HepG2 (cell line): Measurements from ENCODE around the gene PLIN4. TPM values are rescaled to one million over a fixed set of nuclear protein-coding genes. Genes with fewer than 3 reads are reported as not detected.

Source experiments
- ATAC-seq: fragments of 200-7000 bp; cut with Tn5 transposase; 3 replicates; pipeline ENCODE4 v1.9.1; 2020; ENCODE audit warnings: mild to moderate bottlenecking, moderate library complexity
- BruUV-seq: library from RNA; stranded (reverse); fragments of 400-500 nt; replicated peaks from 2 replicates; lab custom pipeline; 2021; lab: Mats Ljungman, UMichigan
- CTCF ChIA-PET: fragments of 300-600 bp; formaldehyde crosslinking; extraction: SDS; loops from one replicate; lab custom pipeline; 2021; ENCODE audit warnings: low total read pairs, inconsistent platforms, low intra/inter-chr PET ratio; lab: Yijun Ruan, JAX
- POLR2A ChIA-PET: fragments of 350-600 bp; sonication (Branson Sonifier 250); formaldehyde crosslinking; loops from one replicate; lab custom pipeline; 2020; ENCODE audit warnings: antibody characterized with exemption, inconsistent platforms; lab: Yijun Ruan, JAX
- DNase-seq: peaks from one replicate; pipeline ENCODE4 v3.0.0-alpha.2; 2015; ENCODE audit warnings: low spot score
- FAIRE-seq: peaks from 3 replicates; lab custom pipeline; 2011; peaks lifted over from hg19 to GRCh38; lab: Jason Lieb, UNC
- H2AFZ ChIP-seq: one replicate; pipeline ENCODE4 v1.6.1; 2011; ENCODE audit warnings: low read length, inconsistent platforms
- H3K27ac ChIP-seq: fragments of 300-600 bp; 3 replicates; pipeline ENCODE4 v1.8.0; 2011; ENCODE audit warnings: mixed run types, mild to moderate bottlenecking, mixed read lengths, low read length, inconsistent platforms; ENCODE audit not compliant: insufficient read depth; ENCODE audit errors: extremely low read length
- H3K27me3 ChIP-seq, 2 experiments: fragments of 200-600 bp in 1 of 2; 2 replicates in 1 of 2; 3 replicates in 1 of 2; pipeline versions ENCODE4 v1.6.0 to v1.8.0; 2011; ENCODE audit warnings: low read length in 2 of 2, mild to moderate bottlenecking in 2 of 2, moderate library complexity in 2 of 2, inconsistent platforms in 1 of 2; ENCODE audit not compliant: insufficient read depth in 2 of 2, control insufficient read depth in 1 of 2
- H3K36me3 ChIP-seq, 2 experiments: fragments of 200-600 bp in 1 of 2; replicated peaks in 1 of 2; 2 replicates in 1 of 2; 3 replicates in 1 of 2; pipeline versions ENCODE4 v1.5.1 to v1.8.0; 2011; ENCODE audit warnings: low read length in 2 of 2, inconsistent platforms in 1 of 2; ENCODE audit not compliant: insufficient read depth in 2 of 2, control insufficient read depth in 1 of 2
- H3K4me1 ChIP-seq: 2 replicates; pipeline ENCODE4 v1.5.1; 2012; ENCODE audit warnings: low read length, inconsistent platforms; ENCODE audit not compliant: insufficient read depth
- H3K4me2 ChIP-seq: 2 replicates; pipeline ENCODE4 v1.6.0; 2011; ENCODE audit warnings: low read depth, low read length, inconsistent platforms
- H3K4me3 ChIP-seq, 3 experiments: fragments of 200-600 bp in 1 of 3; sonication (generic), shearing (Covaris generic) in 1 of 3; replicated peaks in 1 of 3; 2 replicates each; pipeline ENCODE4 v1.5.1; 2011 to 2016; ENCODE audit warnings: low read length in 3 of 3, inconsistent platforms in 2 of 3, low read depth in 2 of 3, mild to moderate bottlenecking in 2 of 3, control low read depth in 1 of 3, mixed read lengths in 1 of 3; ENCODE audit not compliant: insufficient read depth in 1 of 3
- H3K79me2 ChIP-seq: one replicate; pipeline ENCODE4 v1.6.1; 2011; ENCODE audit warnings: low read length, inconsistent platforms; ENCODE audit not compliant: insufficient read depth
- H3K9ac ChIP-seq: 2 replicates; pipeline ENCODE4 v1.6.0; 2011; ENCODE audit warnings: mild to moderate bottlenecking, low read depth, low read length, inconsistent platforms; ENCODE audit not compliant: insufficient read depth
- H3K9me3 ChIP-seq: 2 replicates; pipeline ENCODE4 v1.5.1; 2012; ENCODE audit warnings: mild to moderate bottlenecking, low read length
- H4K20me1 ChIP-seq: 2 replicates; pipeline ENCODE4 v1.6.0; 2011; ENCODE audit warnings: inconsistent platforms, mild to moderate bottlenecking, low read length, moderate library complexity; ENCODE audit not compliant: insufficient read depth
- FOXK1 ChIP-seq: sonication (generic); formaldehyde crosslinking; IDR thresholded peaks from 2 replicates; pipeline ENCODE4 v1.4.0; 2020; ENCODE audit warnings: low read depth, missing genetic modification reagents, borderline replicate concordance
- IKZF1 ChIP-seq: fragments of 450-650 bp; IDR thresholded peaks from 2 replicates; pipeline ENCODE4 v1.7.1; 2016
- KDM1A ChIP-seq: IDR thresholded peaks from 2 replicates; pipeline ENCODE4 v1.6.1; 2016; ENCODE audit warnings: missing compliant biosample characterization
- MTA1 ChIP-seq: sonication (generic); formaldehyde crosslinking; IDR thresholded peaks from 2 replicates; pipeline ENCODE4 v1.4.0; 2020; ENCODE audit warnings: missing genetic modification reagents, mild to moderate bottlenecking, borderline replicate concordance
- MYC ChIP-seq: sonication (generic); formaldehyde crosslinking; IDR thresholded peaks from 2 replicates; pipeline ENCODE4 v1.9.0; 2021; ENCODE audit warnings: missing genetic modification reagents, borderline replicate concordance
- SALL1 ChIP-seq: sonication (generic); formaldehyde crosslinking; IDR thresholded peaks from 2 replicates; pipeline ENCODE4 v1.8.0; 2022; ENCODE audit warnings: mild to moderate bottlenecking, missing genetic modification reagents
- SMC3 ChIP-seq: IDR thresholded peaks from 2 replicates; pipeline ENCODE4 v1.6.1; 2011; ENCODE audit warnings: low read length, improper control_type of control experiment
- STAG1 ChIP-seq: sonication (generic); formaldehyde crosslinking; IDR thresholded peaks from 2 replicates; pipeline ENCODE4 v1.4.0; 2020; ENCODE audit warnings: missing genetic modification reagents
- ZFP37 ChIP-seq: sonication (generic); formaldehyde crosslinking; IDR thresholded peaks from 2 replicates; pipeline ENCODE4 v1.4.0; 2020; ENCODE audit warnings: missing genetic modification reagents, borderline replicate concordance
- ZFP41 ChIP-seq: sonication (generic); formaldehyde crosslinking; IDR thresholded peaks from 2 replicates; pipeline ENCODE4 v1.4.0; 2020; ENCODE audit warnings: mild to moderate bottlenecking, missing genetic modification reagents, borderline replicate concordance
- ZMAT3 ChIP-seq: sonication (generic); formaldehyde crosslinking; conservative IDR thresholded peaks from 2 replicates; pipeline ENCODE4 v1.7.0; 2021; ENCODE audit warnings: missing genetic modification reagents
- ZNF615 ChIP-seq: sonication (generic); formaldehyde crosslinking; IDR thresholded peaks from 2 replicates; pipeline ENCODE4 v1.5.0; 2020; ENCODE audit warnings: mild to moderate bottlenecking, missing genetic modification reagents, borderline replicate concordance
- WGBS: methylation state at CpG from one replicate; pipeline ENCODE4 v1.1.6; 2017; ENCODE audit warnings: low lambda C conversion rate; 5-methylcytosine and 5-hydroxymethylcytosine counted together
- in situ Hi-C: cut with HindIII; loops from 2 replicates; pipeline ENCODE4 v1.10.0; 2017; ENCODE audit warnings: low pct_unique_long_range_greater_than_20kb; ENCODE audit not compliant: extremely low pct_ligation_motif_present
- intact Hi-C: fragments of 100-400 bp; cut with micrococcal nuclease; formaldehyde crosslinking; loops from one replicate; pipeline ENCODE4 v1.10.0; 2022; ENCODE audit not compliant: unreplicated experiment
- polyA plus RNA-seq, 8 experiments: library from polyadenylated mRNA; depleted of rRNA in 3 of 8; stranded (reverse) in 7 of 8; unstranded in 1 of 8; fragments of >200 nt; fragmentation: Illumina TruSeq in 4 of 8; extraction: Trizol in 4 of 8; gene quantifications; 2 replicates each; pipeline versions ENCODE4 v1.2.1 to v1.2.3, GENCODE V29; 2011 to 2016; ENCODE audit warnings: low read depth in 4 of 8, missing spikeins in 1 of 8, mixed read lengths in 1 of 8; ENCODE audit not compliant: insufficient read depth in 1 of 8
- total RNA-seq, 5 experiments: library from RNA; depleted of rRNA; stranded (reverse); fragments of >200 nt; fragmentation: Illumina TruSeq; extraction: Trizol; gene quantifications; 2 replicates each; pipeline ENCODE4 v1.2.3, GENCODE V29; 2016; ENCODE audit warnings: low read depth in 1 of 5
- TF ChIP-seq, protein P1 (sequence below): sonication (generic); formaldehyde crosslinking; IDR thresholded peaks from 2 replicates; pipeline ENCODE4 v1.5.0; 2020; ENCODE audit warnings: mild to moderate bottlenecking, missing genetic modification reagents, moderate library complexity
- TF ChIP-seq, protein P2 (sequence below): sonication (generic); formaldehyde crosslinking; IDR thresholded peaks from 2 replicates; pipeline ENCODE4 v1.4.0; 2020; ENCODE audit warnings: missing genetic modification reagents
- TF ChIP-seq, protein P3 (sequence below): sonication (generic); formaldehyde crosslinking; IDR thresholded peaks from 2 replicates; pipeline ENCODE4 v1.5.0; 2020; ENCODE audit warnings: mild to moderate bottlenecking, missing genetic modification reagents

The PLIN4 gene
- total and polyA plus RNA-seq, 2 of the 13 experiments (the other 11 are each of a cell fraction or from before 2014, with no cell fraction given): 1.1 to 1.3 TPM

DNA sequence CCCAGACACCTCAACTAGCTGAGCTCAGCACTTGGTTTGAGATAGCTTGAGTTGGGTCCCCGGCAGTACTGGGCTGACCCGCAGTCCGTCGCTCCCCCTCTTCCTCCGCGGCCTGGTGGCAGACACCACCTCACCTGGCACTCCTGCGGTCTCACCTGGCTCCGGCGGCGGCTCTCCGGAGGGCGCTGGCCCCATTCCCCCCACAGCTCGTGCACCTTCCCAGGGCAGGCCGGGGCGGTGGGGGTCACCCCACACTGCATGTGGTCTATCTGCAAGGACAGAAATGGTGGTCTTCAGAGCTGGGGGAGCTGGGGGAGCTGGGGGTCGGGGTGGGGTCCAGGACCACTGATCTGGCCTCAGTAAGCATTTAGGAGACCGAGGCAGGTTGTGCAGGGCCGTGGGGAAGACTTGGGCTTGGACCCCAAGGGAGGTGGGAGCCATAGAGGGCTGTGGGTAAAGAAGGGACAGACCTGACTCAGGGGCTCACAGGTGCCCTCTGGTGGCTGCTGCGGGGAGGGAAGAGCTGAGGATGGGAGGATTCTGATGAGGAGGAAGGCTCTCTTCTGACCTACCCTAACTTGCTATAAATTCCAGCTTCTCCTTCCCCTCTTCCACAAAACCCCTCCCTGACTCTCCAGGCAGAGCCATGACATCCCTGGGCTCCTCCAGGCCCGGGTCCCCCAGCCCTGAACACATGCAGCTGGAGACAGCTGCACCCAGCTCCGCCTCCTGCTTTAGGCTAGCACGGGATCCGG, 6.7 kb upstream of the PLIN4 start (continued):
- TF ChIP-seq, protein P1, sequence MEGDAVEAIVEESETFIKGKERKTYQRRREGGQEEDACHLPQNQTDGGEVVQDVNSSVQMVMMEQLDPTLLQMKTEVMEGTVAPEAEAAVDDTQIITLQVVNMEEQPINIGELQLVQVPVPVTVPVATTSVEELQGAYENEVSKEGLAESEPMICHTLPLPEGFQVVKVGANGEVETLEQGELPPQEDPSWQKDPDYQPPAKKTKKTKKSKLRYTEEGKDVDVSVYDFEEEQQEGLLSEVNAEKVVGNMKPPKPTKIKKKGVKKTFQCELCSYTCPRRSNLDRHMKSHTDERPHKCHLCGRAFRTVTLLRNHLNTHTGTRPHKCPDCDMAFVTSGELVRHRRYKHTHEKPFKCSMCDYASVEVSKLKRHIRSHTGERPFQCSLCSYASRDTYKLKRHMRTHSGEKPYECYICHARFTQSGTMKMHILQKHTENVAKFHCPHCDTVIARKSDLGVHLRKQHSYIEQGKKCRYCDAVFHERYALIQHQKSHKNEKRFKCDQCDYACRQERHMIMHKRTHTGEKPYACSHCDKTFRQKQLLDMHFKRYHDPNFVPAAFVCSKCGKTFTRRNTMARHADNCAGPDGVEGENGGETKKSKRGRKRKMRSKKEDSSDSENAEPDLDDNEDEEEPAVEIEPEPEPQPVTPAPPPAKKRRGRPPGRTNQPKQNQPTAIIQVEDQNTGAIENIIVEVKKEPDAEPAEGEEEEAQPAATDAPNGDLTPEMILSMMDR (CRISPR knock-in tag): peak; percentile 73
- TF ChIP-seq STAG1: peak; percentile 40
- TF ChIP-seq SALL1 (CRISPR knock-in tag): 0 out of 2 replicates have a peak, but pooled peaks have one; percentile 23
- peak; percentile 62 for TF ChIP-seq SMC3
- TF ChIP-seq, protein P2, sequence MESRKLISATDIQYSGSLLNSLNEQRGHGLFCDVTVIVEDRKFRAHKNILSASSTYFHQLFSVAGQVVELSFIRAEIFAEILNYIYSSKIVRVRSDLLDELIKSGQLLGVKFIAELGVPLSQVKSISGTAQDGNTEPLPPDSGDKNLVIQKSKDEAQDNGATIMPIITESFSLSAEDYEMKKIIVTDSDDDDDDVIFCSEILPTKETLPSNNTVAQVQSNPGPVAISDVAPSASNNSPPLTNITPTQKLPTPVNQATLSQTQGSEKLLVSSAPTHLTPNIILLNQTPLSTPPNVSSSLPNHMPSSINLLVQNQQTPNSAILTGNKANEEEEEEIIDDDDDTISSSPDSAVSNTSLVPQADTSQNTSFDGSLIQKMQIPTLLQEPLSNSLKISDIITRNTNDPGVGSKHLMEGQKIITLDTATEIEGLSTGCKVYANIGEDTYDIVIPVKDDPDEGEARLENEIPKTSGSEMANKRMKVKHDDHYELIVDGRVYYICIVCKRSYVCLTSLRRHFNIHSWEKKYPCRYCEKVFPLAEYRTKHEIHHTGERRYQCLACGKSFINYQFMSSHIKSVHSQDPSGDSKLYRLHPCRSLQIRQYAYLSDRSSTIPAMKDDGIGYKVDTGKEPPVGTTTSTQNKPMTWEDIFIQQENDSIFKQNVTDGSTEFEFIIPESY (CRISPR knock-in tag): 0 out of 2 replicates have a peak, but pooled peaks have one; percentile 8
- 0 out of 2 replicates have a peak, but pooled peaks have one; percentile 17 for TF ChIP-seq KDM1A (CRISPR knock-in tag)

DNA sequence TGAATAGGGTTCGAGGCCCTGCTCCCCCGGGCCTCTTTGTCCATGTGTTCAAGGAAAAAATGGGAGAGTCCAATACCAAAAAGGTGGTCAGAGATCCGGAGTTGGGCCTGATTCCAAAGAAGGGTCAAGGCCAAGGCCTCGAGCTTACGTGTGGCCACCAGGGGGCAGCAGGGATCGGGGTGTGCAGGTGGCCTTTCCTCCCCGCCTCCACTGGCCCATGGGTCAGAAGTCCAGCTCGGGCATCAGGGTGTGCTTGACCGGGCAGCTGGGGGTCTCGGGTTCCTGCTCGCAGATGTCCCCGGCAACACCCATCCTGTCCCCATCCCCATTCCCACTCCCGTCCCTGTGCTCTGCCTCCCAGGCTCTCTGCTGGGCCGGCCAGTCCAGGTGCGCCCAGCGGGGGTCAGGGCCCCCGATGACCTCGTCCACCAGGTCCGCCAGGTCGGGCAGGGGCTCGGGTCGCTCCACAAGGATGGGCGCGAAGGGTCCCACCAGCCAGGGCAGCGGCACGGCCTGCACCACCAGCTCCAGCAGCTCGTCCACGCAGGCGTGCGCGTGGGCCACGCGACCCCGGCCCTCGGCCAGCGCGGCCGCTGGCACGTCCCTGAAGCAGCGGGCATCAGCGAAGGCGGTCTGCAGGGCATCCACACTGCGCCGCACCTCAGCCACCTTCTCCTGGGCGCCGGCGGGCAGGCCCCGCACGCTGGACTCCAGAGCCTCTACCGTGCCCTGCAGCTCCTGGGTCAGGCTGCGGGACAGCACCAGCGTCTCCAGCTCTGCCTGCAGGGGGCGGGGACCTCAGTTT, 5.2 kb upstream of the PLIN4 start:
- Histone ChIP-seq H3K4me1 (peaks cover 51% of the 10 kb centered on the region), H2AFZ (no peak overlapping the region), H3K36me3 (no peaks in the 10 kb centered on the region), H3K27me3 (no peaks in the 10 kb centered on the region), H3K4me3 (peak overlapping the region in 1 of 3 experiments; percentile 39; a peak in 1 of 6 replicates), H3K79me2 (no peaks in the 10 kb centered on the region), H4K20me1 (no peaks in the 10 kb centered on the region), H3K4me2 (peak overlapping the region; percentile 41), H3K9ac (no peak overlapping the region), H3K27ac (no peak overlapping the region), H3K9me3 (no peaks in the 10 kb centered on the region)
- CTCF ChIA-PET: no interaction called here
- POLR2A ChIA-PET: interaction anchor here (0.9 to 4.5 kb wide), 3 partner anchors 12 to 52 kb away, joined by 3 to 38 read pairs (median 7); partner anchors contain the start of gene PLIN5
- ATAC-seq: peak; percentile 5
- in situ Hi-C loops: no loop called here
- WGBS: 57% methylated on average over 13 of the region's 53 CpGs
- peak; percentile 51 for DNase-seq
- intact Hi-C loops: no loop called here
- no TSS peak for BruUV-seq
- FAIRE-seq: peak; percentile 70
- no peak for TF ChIP-seq ZMAT3 (CRISPR knock-in tag)
- peak; percentile 37; the same call in 1 of the 2 replicates for TF ChIP-seq FOXK1
- TF ChIP-seq IKZF1: no peak
- TF ChIP-seq ZFP37 (CRISPR knock-in tag): no peak; the same call in 1 of the 2 replicates
- TF ChIP-seq ZFP41 (CRISPR knock-in tag): no peak
- peak; percentile 62; the same call in 1 of the 2 replicates for TF ChIP-seq MYC (CRISPR knock-in tag)
- no peak for TF ChIP-seq ZNF615 (CRISPR knock-in tag)
- TF ChIP-seq, protein P3, sequence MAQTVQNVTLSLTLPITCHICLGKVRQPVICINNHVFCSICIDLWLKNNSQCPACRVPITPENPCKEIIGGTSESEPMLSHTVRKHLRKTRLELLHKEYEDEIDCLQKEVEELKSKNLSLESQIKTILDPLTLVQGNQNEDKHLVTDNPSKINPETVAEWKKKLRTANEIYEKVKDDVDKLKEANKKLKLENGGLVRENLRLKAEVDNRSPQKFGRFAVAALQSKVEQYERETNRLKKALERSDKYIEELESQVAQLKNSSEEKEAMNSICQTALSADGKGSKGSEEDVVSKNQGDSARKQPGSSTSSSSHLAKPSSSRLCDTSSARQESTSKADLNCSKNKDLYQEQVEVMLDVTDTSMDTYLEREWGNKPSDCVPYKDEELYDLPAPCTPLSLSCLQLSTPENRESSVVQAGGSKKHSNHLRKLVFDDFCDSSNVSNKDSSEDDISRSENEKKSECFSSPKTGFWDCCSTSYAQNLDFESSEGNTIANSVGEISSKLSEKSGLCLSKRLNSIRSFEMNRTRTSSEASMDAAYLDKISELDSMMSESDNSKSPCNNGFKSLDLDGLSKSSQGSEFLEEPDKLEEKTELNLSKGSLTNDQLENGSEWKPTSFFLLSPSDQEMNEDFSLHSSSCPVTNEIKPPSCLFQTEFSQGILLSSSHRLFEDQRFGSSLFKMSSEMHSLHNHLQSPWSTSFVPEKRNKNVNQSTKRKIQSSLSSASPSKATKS (CRISPR knock-in tag): no peak
- no peak; the same call in 1 of the 2 replicates for TF ChIP-seq MTA1 (CRISPR knock-in tag)
